GM18511 (cell line): ENCODE results near the gene WNT9B.
"Not testable (repeated sequence)": the region's sequence is repeated elsewhere in the genome, so short reads cannot be mapped to it uniquely, and the experiment has no call there.

Experiments used
- ATAC-seq: cut with Tn5 transposase; IDR thresholded peaks from one replicate; pipeline ENCODE4 v1.9.1; 2021; ENCODE audit warnings: mild to moderate bottlenecking, moderate library complexity; ENCODE audit not compliant: unreplicated experiment

WNT9B gene

DNA sequence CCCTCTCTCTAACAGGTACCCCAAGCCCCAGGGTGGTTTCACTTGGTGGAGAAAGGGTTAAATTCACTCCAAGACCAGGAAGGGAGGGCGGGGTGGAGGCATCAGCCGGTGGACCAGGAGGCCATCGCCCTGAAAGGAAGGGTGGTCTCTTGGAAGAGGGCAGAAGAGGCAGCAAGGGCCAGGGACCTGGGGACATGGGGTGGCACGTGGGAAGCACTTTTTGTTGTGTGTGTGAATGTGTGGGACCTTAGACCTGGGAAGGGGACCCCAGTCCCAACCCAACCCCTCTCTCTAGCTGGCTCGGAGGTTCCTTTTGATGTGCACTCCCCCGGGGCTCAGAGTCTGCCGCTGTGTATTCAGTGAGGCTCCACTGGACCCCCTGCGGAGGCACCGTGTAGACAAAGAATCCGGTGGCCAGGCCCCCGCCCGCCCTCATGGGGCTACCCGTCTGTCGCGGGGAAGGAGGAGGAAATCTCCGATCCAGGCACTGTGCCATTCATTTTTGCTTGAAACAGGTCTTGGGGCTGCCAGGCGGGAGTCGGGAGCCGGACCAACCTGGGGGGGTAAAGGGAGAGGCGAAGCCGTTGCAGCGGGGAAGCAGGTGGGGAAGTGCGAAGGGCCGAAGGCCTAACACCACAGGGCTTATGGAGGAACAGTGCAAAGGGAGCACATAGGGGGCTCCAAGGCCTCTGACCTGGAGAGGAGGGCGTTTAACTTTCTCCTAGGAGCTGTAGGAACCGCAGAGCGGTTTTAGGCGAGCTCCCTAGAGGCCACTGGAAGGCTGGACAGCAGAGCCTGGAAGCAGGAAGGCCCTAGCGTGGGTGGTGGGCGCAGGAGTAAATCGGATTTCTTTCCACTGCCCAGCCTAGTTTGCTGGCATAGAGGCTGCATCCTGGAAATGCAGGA lies 29.6 kb upstream of the WNT9B start:
- no peak for ATAC-seq

GRCh38 chr17:46822388-46822921 lies 28.9 kb upstream of the WNT9B start:
- ATAC-seq, result no peak

DNA sequence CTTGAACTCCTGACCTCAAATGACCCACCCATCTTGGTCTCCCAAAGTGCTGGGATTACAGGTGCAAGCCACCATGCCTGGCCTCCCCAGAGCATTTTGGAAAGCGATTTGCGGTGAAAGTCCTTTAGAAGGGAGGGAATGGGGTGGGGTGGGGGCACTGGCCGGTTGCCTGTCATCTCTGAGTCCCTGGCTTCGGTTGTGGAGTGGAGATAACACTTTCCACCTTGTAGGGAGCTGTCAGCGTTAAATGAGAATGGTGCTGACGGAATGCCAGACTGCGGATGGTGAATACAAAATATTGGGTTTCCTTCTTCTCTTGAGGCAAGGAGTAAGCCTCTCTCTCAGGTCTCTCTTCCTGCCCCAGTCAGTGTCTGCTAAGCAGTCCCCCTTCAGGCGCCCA lies 27.7 kb upstream of the WNT9B start:
- no peak for ATAC-seq

GRCh38 chr17:46826116-46826515 lies 25.3 kb upstream of the WNT9B start:
- no peak for ATAC-seq

GRCh38 chr17:46827274-46827673 lies 24.1 kb upstream of the WNT9B start:
- no peak for ATAC-seq

- ATAC-seq, result no peak
These were observed 19.6 kb upstream of the WNT9B start for GRCh38 chr17:46831573-46832330.

DNA sequence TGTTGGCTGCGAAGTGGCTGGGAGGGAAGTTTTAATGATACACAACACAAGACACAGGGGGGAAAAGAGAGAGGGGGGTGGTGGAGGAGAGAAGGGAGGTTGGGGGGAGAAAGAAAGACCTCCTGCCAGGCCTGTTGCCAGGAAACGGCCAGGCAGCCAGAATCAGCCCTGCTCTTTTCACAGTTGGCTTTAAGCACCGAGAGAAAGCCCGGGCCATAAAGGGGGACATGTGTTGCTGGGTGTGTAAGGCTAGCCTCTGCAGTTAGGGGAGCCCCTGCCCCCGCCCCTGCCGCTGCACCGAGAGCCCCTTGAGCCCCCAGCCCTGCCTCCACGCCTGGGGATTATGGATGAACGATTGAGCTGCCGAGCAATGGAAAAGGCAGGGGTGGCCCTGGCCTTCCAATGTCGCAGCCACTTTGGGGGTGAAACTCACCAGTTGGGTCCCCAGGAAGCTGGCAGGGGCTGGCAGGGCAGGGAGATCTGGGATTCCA lies 19.0 kb upstream of the WNT9B start:
- ATAC-seq, result no peak

DNA sequence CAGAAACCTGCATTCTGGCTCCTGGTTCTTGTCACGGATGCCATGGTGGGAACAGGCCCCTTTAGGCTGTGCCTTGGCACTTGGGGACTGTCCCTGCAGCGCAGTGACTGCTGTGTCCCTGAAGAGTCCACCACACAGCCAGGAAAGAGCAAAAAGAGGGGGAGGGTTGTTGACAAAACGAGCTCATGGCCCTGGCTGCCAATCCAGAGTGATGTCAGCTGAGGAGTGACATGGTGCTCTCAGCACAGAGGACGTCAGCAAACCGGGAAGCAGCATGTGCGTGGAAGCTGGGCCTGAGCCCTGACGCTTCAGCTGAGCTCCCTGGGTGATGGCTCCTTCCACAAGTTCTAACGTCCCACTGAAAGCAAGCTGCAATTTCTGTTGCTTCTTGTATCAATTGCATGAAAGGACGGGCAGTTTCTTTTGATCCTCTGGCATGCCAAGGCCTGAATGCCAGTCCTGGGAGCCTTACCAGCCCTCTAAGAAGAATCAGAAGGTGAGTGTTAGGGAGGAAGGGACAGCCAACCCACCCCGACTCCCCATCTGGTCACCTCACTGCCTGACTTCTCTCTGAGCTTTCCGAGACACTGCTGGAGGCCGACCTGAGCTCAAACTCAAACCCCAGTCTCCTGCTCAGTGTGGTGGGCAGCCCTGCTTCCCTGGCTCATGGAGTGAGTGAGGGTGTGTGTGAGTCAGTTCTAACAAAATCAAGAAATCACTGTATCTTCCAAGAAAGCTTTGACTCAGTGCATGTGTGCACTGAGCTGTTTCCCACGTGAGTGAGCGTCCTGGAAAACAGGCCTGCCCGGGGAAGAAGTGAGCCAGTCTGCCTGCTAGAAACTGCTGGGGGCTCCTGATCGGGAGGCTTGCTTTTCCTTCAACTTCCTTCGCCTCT lies 18.2 kb upstream of the WNT9B start:
- no peak for ATAC-seq

DNA sequence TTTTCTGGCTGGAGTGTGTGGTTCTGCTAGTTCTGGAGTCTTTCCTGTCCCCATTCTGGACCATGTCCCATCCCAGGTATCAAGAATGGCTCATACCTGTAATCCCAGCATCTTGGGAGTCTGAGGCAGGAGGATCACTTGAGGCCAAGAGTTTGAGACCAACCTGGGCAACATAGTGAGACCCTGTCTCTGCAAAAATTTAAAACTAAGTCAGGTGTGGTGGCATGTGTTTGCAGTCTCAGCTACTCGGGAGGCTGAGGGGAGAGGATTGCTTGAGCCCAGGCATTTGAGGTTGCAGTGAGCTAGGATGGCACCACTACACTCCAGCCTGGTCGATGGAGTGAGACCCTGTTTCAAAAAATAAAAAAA lies 17.6 kb upstream of the WNT9B start:
- ATAC-seq, result no peak

GRCh38 chr17:46834846-46835245 lies 16.5 kb upstream of the WNT9B start:
- no peak for ATAC-seq

DNA sequence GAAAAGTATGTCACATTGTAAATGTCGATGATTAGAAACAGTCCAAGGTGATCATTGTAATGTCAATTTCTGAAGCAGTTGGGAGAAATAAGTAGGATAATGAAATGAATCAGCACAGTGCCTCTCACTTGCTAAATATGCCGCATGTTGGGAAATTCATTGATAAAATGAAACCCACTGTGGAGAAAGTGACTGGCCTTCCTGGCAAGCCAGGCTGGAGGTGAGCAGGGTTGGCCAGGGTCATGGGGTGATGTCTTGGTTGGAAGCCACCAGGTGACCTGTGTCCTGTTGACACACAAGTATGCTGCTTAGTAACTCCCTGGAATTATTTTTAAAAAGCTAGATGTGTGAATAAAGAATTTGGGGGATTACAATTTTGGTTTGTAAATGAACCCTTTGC lies 14.9 kb upstream of the WNT9B start:
- ATAC-seq, result no peak

- ATAC-seq, result no peak
These were observed 13.9 kb upstream of the WNT9B start for GRCh38 chr17:46837521-46837920.

GRCh38 chr17:46839211-46839610 lies 12.2 kb upstream of the WNT9B start:
- no peak for ATAC-seq

DNA sequence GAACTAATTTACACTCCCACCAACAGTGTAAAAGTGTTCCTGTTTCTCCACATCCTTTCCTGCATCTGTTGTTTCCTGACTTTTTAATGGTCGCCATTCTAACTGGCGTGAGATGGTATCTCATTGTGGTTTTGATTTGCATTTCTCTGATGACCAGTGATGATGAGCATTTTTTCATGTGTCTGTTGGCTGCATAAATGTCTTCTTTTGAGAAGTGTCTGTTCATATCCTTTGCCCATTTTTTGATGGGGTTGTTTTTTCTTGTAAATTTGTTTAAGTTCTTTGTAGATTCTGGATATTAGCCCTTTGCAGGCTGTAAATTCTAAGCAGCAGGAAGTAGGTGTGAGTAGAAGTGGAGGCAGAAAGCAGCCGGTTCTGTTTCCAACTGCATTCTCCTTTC lies 10.8 kb upstream of the WNT9B start:
- not testable (repeated sequence) for ATAC-seq

DNA sequence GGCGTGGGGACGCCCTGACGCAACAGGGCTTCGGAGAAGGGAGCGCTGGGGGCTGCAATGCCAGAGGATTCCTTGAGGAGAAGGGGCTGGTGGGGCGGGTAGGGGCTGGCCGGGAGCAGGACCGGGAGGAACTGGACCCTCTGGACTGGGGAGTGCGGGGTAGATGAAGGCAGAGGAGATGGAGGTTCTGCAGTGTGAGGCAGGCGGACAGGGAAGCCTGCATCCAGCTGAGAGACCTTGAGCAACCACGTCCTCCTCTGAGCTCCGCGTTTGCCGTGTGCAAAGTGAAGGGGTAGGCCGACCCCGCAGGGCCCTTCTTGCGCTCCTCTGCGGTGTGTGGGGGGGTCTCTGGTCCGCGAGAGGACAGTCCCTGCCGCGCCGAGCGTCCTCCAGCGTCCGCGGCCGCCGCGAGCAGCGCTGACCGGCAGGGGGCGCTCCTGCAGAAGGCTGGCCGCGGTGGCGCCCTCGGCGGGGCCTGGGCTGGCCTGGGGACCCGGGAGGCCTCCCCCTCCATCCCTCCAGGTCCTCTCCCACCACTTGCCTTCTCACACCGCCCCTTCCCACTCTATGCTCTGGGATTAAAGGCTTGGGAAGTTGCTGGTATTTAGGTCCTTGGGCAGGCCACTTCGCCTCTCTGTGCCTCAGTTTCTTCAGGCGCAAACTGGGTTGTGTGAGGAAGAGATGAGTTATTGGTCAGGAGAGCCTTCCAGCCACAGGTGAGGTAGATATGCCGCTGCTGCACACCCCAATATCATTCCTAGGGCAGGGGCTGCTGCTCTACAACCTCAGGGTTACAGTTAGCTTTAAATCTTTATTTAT lies 9.6 kb upstream of the WNT9B start:
- no peak for ATAC-seq

DNA sequence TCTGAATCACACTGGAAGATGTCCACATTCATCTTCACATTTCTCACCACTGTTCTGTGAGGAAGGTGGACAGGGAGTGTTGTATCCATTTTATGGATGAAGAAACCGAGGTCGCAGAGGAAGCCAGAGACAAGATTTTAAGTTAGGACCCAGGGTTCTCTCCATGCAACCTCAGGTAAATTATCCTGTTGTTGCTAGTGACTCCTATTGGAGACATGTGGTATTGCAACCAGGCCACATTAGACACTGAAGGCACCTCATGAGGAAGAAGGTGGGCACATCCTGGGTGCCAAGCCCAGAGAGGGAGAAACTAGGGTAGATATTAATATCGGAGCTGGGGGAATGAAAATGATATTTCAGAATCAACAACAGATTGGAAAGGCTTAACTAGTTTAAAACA lies 8.5 kb upstream of the WNT9B start:
- ATAC-seq, result no peak

DNA sequence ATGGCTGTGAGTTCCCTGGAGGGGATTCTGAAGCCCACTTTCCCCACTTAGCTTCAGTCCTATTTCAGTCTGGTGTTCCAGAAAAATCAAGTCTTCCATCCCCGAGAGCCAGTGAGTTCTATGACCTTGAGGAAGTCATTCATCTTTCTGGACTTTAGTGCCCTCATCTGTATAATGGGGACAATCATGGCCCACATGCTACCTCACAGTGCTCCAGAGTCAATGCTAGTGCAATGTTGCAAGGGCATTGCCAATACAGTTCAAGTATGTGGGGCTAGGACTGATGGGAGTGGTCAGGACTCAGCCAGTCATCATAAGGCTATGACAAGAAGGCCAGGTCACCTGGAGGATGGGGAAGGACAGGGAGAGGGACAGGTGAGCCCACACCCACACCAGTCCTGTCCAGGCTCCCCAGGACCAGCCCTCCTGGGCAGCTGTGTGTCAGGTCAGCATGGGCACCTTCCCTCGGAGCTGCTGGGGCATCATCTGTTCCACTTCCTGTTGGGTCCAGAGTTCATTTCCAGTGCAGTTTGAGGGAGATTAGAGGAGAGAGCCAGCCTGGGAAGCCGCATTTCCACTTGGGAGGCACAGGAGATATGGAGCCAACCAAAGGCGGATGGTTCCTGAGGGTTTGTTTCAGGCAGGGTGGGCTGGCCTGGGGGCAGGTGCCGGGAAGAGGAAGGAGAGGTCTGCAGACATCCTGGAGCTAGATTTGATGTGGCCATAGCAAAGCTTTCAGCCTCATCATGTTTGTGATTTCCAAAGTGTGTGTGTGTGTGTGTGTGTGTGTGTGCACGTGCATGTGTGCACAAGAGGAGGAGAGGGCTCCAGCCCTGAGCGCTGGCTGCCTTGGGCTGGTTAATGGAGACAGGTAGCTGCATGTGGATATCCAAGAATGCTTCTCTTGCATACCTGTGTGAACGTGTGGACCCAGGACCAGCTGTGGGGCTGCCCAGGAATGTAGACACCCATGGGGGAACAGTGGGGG lies 3.9 kb upstream of the WNT9B start:
- ATAC-seq, result no peak

DNA sequence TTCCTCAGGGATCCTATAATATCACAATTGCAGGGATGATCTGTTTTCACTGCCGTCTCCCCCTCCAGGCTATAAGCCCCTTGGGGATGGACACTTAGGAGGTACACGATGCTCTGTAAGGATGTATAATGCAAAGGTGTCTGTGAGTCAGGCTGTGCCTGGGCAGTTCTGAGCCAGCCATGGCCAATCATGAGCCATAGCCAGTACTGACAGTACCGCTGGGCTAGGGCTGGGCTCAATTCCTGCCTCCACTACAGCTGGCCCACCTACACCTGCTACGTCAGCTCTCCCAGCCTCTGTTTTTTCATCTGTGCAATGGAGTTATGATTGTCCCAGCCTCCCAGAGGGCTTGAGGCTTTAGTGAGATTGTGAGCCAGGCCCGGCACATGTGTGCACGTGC lies 2.8 kb upstream of the WNT9B start:
- no peak for ATAC-seq

DNA sequence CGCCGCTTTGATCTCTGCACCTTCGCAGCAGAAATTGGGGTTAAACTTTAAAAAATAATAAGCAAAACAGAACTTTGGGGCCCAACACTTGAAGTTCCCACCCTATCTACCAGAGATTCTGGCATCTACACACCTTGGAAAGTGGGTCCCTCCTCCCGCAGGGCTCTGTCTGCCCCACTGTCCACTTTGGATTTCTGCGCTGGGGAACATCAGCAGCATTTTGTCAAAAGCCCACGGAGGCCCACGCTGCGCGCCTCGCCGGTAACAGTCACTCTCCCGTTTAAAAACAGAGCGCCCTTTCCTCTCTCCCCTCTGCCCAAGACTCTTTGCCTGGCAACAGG lies 725 bp upstream of the WNT9B start:
- no peak for ATAC-seq
